C4-2B (cell line): ENCODE data around the gene MATR3.
A peak's percentile ranks its signal among the peaks of the same experiment; 100 is the strongest.

Experiments
- H3K27ac ChIP-seq: fragments of 450-650 bp; 2 replicates; pipeline ENCODE4 v1.5.1; 2017
- ZFX ChIP-seq: fragments of 450-650 bp; IDR thresholded peaks from 2 replicates; pipeline ENCODE4 v1.6.1; 2017
- TF ChIP-seq, protein P1 (sequence below): fragments of 450-650 bp; conservative IDR thresholded peaks from 2 replicates; pipeline ENCODE4 v1.5.1; 2017; ENCODE audit warnings: mild to moderate bottlenecking

The MATR3 gene

DNA sequence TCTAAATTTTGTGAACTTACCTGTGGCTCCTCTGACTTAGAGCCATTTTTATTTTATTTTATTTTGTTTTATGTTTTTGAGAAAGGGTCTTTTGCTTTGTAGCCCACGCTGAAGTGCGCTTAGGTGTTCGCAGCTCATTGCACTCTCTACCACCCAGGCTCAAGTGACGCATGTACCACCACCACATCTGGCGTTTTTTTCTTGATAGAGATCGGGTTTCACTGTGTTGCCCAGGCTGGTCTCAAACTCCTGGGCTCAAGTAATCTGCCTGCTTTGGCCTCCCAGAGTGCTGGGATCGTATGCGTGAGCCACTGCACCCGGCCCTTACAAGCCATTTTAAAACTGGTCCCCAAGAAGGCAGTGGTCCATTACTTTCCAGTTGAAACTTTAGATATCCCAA, 18.5 kb downstream of the MATR3 start:
- no peak for TF ChIP-seq ZFX
- TF ChIP-seq, protein P1, sequence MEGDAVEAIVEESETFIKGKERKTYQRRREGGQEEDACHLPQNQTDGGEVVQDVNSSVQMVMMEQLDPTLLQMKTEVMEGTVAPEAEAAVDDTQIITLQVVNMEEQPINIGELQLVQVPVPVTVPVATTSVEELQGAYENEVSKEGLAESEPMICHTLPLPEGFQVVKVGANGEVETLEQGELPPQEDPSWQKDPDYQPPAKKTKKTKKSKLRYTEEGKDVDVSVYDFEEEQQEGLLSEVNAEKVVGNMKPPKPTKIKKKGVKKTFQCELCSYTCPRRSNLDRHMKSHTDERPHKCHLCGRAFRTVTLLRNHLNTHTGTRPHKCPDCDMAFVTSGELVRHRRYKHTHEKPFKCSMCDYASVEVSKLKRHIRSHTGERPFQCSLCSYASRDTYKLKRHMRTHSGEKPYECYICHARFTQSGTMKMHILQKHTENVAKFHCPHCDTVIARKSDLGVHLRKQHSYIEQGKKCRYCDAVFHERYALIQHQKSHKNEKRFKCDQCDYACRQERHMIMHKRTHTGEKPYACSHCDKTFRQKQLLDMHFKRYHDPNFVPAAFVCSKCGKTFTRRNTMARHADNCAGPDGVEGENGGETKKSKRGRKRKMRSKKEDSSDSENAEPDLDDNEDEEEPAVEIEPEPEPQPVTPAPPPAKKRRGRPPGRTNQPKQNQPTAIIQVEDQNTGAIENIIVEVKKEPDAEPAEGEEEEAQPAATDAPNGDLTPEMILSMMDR, result no peak
- H3K27ac ChIP-seq, result no peak overlapping the region

DNA sequence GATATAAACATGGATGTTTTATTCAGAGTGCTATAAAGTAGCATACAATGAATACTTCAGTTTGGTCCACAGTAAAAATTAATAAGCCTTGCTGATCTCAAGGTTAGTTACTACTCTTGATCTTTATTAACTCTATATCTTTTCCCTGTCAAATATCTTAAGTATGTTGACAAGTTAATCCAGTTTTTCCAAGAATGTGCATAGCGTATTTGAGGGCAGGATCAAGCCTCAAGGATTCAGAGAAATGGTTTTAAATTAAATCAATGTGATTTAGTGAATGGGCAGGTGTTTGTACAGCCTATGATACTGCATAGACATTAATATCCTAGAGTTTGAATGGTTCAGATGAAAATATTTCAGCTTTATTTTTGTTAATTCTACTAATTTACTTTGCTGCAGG, 20.7 kb downstream of the MATR3 start:
- no peak for TF ChIP-seq ZFX
- TF ChIP-seq, protein P1, result no peak
- no peak overlapping the region for H3K27ac ChIP-seq

DNA sequence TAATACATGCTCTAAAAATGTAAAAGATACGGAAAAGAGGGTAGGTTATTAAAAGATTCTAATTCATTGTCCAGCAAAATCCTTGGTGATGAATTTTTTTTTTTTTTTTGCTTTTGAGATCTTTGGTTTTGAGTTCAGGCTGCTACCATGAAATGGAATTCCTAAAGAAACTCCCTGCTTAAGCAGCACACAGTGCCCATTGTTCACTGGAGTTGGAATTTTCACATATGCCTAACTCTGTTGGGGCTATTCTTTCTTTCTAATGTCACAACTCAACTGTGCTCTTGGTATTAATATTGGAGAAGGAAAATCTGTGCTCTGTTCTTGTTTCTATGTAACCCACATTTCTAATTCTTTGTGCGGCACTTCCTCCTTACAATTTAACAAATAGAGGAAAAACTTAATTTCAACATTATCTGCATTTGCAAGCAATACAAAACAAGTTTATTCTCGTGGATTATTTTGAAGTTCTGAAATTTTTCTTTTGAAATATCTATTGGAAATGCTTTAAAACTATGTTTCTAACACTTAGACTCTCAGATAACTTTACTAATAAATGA, 21.6 kb downstream of the MATR3 start:
- TF ChIP-seq, protein P1, result no peak
- no peak for TF ChIP-seq ZFX
- H3K27ac ChIP-seq, result no peak overlapping the region

DNA sequence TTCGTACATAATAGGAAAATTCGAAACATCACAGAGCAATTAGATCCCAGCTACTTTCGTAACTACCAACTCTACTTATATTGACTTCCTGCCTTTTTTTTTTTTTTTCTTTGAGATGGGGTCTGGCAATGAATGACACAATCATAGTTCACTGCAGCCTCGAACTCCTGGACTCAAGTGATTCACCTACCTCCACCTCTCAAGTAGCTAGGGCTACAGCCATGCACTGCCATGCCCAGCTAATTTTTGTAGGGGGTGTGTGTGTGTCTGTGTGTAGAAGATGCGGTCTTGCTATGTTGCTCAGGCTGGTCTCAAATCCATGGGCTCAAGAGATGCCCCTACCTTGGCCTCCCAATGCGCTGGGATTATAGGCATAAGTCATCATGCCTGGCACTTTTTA, 42.3 kb downstream of the MATR3 start:
- no peak for TF ChIP-seq ZFX
- TF ChIP-seq, protein P1, result no peak
- H3K27ac ChIP-seq, result no peak overlapping the region

- no peak overlapping the region for H3K27ac ChIP-seq
- no peak for TF ChIP-seq ZFX
- TF ChIP-seq, protein P1, result no peak
Observed at GRCh38 chr5:139340051-139340450, 46.5 kb downstream of the MATR3 start.

GRCh38 chr5:139341187-139341688, 47.7 kb downstream of the MATR3 start:
- H3K27ac ChIP-seq, result peak overlapping the region; percentile 94
- TF ChIP-seq ZFX, result no peak
- TF ChIP-seq, protein P1, result no peak

- TF ChIP-seq, protein P1, result peak; percentile 92
- TF ChIP-seq ZFX, result no peak; the same call in 1 of the 2 replicates
- peak within 1 kb of the TSS; percentile 94 for H3K27ac ChIP-seq
Observed at GRCh38 chr5:139341689-139342422, 48.3 kb downstream of the MATR3 start, which contains the start of gene PAIP2. Gene PAIP2 (plus strand): TSS chr5:139341854. CDS start chr5:139363785, 21,931 bp downstream.
